ENCODE data around the gene PPM1J. TPM values are rescaled to one million over a fixed set of nuclear protein-coding genes. Genes with fewer than 3 reads are reported as not detected.

PPM1J gene
- total RNA-seq, 1 experiment from 2014 or later, result 19.3 TPM

- ChIA-PET CTCF (interaction anchor here (1.5 kb wide), 1 partner anchor 30 kb away, joined by 3 read pairs; no protein-coding TSS in a partner anchor), POLR2A (interaction anchor here (1.4 kb wide), 1 partner anchor 28 kb away, joined by 7 read pairs; the partner anchor contains the start of gene MOV10)
- Mint-ChIP-seq H3K27ac (no peak overlapping the region), H3K9me3 (no peaks in the 10 kb centered on the region), H3K4me3 (no peak overlapping the region), H3K27me3 (ENCODE audit: low read depth) (peaks cover 32% of the 10 kb centered on the region), H3K36me3 (peaks cover 39% of the 10 kb centered on the region), H3K4me1 (peaks cover 86% of the 10 kb centered on the region)
- DNase-seq (ENCODE audit: low spot score) (no peak), ATAC-seq (no peak)
- no peak for TF ChIP-seq ZBTB43 (CRISPR knock-in tag; IDR thresholded peaks at IDR 0.05)
- no peak for TF ChIP-seq NR2C2 (CRISPR knock-in tag; IDR thresholded peaks at IDR 0.05)
- no peak for TF ChIP-seq ZNF671 (CRISPR knock-in tag; IDR thresholded peaks at IDR 0.05)
- TF ChIP-seq SP1 (CRISPR knock-in tag; conservative IDR thresholded peaks at IDR 0.05), result no peak
- TF ChIP-seq MAX (CRISPR knock-in tag; IDR thresholded peaks at IDR 0.05), result no peak
- TF ChIP-seq NFATC4 (CRISPR knock-in tag; IDR thresholded peaks at IDR 0.05), result no peak
- TF ChIP-seq PRRX2 (CRISPR knock-in tag; IDR thresholded peaks at IDR 0.05), result no peak
- no peak for TF ChIP-seq ZNF121 (CRISPR knock-in tag; IDR thresholded peaks at IDR 0.05)
- TF ChIP-seq RORB (CRISPR knock-in tag; IDR thresholded peaks at IDR 0.05), result no peak
- TF ChIP-seq ETV6 (CRISPR knock-in tag; IDR thresholded peaks at IDR 0.05), result no peak
- TF ChIP-seq ATF2 (CRISPR knock-in tag; IDR thresholded peaks at IDR 0.05; ENCODE audit: borderline replicate concordance, low read depth), result no peak
- no peak for TF ChIP-seq CREB1 (CRISPR knock-in tag; IDR thresholded peaks at IDR 0.05)
- TF ChIP-seq RELA (CRISPR knock-in tag; IDR thresholded peaks at IDR 0.05; ENCODE audit: borderline replicate concordance), result no peak
- no peak for TF ChIP-seq NFE2L1 (CRISPR knock-in tag; IDR thresholded peaks at IDR 0.05)
- TF ChIP-seq STAT6 (CRISPR knock-in tag; conservative IDR thresholded peaks at IDR 0.05; ENCODE audit: low read depth), result no peak
- no peak for TF ChIP-seq GABPB1 (CRISPR knock-in tag; IDR thresholded peaks at IDR 0.05)
- no peak for TF ChIP-seq E2F1 (CRISPR knock-in tag; IDR thresholded peaks at IDR 0.05)
- TF ChIP-seq ERG (CRISPR knock-in tag; IDR thresholded peaks at IDR 0.05), result no peak
Observed at GRCh38 chr1:112702420-112703261, 12.5 kb downstream of the PPM1J start.
